ENCODE data around the gene FRMD3. TPM values are rescaled to one million over a fixed set of nuclear protein-coding genes. Genes with fewer than 3 reads are reported as not detected.

FRMD3 gene
- total and polyA plus RNA-seq, 7 donors, result 8.5 to 182 (median 38.7) TPM

- Histone ChIP-seq H3K9me3 (no peaks in the 10 kb centered on the region), H3K27ac (no peak overlapping the region), H3K4me1 (no peaks in the 10 kb centered on the region), H3K27me3 (ENCODE audit: insufficient read depth in 3 of 3, low read length in 2 of 3) (no peaks in the 10 kb centered on the region), H3K4me3 (no peak overlapping the region), H3K36me3 (ENCODE audit: insufficient read depth in 1 of 2, low read depth in 1 of 2) (no peaks in the 10 kb centered on the region)
- no peak for TF ChIP-seq CTCF (IDR thresholded peaks at IDR 0.05)
- intact Hi-C loops (cut with DNase I), result no loop called here
- 89 to 95% (median 94%) methylated on average over 2 of the region's 2 CpGs for WGBS, 3 donors
- ATAC-seq (no peak), DNase-seq (no peak)
These were observed 82.0 kb downstream of the FRMD3 start for GRCh38 chr9:83456226-83456625.

DNA sequence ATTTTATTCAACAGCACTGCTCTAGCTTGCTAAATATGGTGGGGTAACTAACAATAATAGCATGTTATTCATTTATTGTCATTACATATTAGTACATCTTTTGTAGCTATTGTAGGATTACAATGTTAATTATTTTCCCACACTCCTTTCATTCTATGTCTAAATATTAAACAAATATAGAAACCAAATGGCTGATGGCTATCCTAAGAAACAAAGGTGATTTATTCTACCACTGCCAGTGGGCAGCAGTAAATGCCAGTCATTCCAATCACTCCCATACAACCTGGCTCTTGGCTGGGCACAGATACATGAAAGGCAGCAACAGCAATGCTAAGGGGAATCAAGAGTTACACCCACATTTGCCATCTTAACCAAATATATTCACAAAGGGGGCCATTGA lies 84.1 kb downstream of the FRMD3 start:
- Histone ChIP-seq H3K4me3 (no peak overlapping the region), H3K4me1 (no peaks in the 10 kb centered on the region), H3K36me3 (ENCODE audit: insufficient read depth in 1 of 2, low read depth in 1 of 2) (no peaks in the 10 kb centered on the region), H3K9me3 (no peaks in the 10 kb centered on the region), H3K27ac (no peak overlapping the region), H3K27me3 (ENCODE audit: insufficient read depth in 3 of 3, low read length in 2 of 3) (no peaks in the 10 kb centered on the region)
- TF ChIP-seq CTCF (IDR thresholded peaks at IDR 0.05), result no peak
- intact Hi-C loops (cut with DNase I), result no loop called here
- DNase-seq (no peak), ATAC-seq (no peak)

DNA sequence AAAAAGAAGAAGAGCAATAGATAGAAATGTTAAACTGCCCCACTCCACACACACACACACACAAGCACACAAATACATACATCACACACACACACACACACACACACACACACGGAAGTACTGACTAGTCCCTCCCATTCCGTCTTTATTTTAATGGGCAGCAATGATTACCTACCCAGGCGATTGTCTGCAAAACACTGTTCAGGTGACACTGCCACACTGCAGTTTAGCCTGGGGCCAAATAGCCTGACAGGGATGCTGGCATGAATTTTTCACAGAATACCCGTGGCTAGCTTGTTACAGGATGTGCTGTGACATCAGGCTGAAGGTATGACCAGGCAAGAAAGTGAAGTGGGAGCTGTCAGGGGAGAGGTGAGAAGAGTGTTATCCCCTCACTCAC lies 86.9 kb downstream of the FRMD3 start:
- Histone ChIP-seq H3K4me1 (no peaks in the 10 kb centered on the region), H3K9me3 (no peaks in the 10 kb centered on the region), H3K36me3 (ENCODE audit: insufficient read depth in 1 of 2, low read depth in 1 of 2) (no peaks in the 10 kb centered on the region), H3K27me3 (ENCODE audit: insufficient read depth in 3 of 3, low read length in 2 of 3) (no peaks in the 10 kb centered on the region), H3K4me3 (no peak overlapping the region), H3K27ac (no peak overlapping the region)
- TF ChIP-seq CTCF (IDR thresholded peaks at IDR 0.05), result no peak
- 72 to 85% (median 74%) methylated on average over 4 of the region's 4 CpGs for WGBS, 3 donors
- intact Hi-C loops (cut with DNase I), result no loop called here
- ATAC-seq (no peak), DNase-seq (no peak)

DNA sequence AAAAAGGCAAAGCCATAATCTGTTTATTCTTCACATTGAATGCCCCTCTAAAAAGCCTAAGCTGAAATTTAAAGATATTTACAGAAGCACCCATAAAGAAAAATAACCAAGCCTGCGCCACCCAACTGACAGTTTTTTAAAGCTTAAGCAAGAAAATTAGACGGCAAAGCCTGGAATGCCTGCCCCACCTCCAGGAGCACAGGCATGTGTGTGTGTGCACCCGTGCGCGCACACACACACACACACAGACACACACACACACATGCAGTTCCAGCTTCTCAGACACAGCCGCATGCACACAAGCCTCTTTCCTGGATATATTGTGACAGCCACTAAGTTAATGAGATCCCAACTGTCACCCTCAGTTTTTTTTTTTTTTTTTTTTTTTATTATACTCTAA lies 88.2 kb downstream of the FRMD3 start:
- no peak for TF ChIP-seq CTCF (IDR thresholded peaks at IDR 0.05)
- Histone ChIP-seq H3K36me3 (ENCODE audit: insufficient read depth in 1 of 2, low read depth in 1 of 2) (no peaks in the 10 kb centered on the region), H3K4me3 (no peak overlapping the region), H3K4me1 (no peaks in the 10 kb centered on the region), H3K27ac (no peak overlapping the region), H3K9me3 (no peaks in the 10 kb centered on the region), H3K27me3 (ENCODE audit: insufficient read depth in 3 of 3, low read length in 2 of 3) (no peaks in the 10 kb centered on the region)
- intact Hi-C loops (cut with DNase I), result no loop called here
- ATAC-seq (no peak), DNase-seq (no peak)
- WGBS, 3 donors, result 60 to 72% (median 64%) methylated on average over 6 of the region's 6 CpGs

GRCh38 chr9:83449166-83449565 lies 89.0 kb downstream of the FRMD3 start:
- TF ChIP-seq CTCF (IDR thresholded peaks at IDR 0.05), result no peak
- no peaks in the 10 kb centered on the region for H3K36me3 ChIP-seq (ENCODE audit: insufficient read depth in 1 of 2, low read depth in 1 of 2)
- no peak overlapping the region for H3K27ac ChIP-seq
- H3K9me3 ChIP-seq, result no peaks in the 10 kb centered on the region
- ATAC-seq (no peak), DNase-seq (no peak)
- H3K4me1 ChIP-seq, result no peaks in the 10 kb centered on the region
- intact Hi-C loops (cut with DNase I), result no loop called here
- no peaks in the 10 kb centered on the region for H3K27me3 ChIP-seq (ENCODE audit: insufficient read depth in 3 of 3, low read length in 2 of 3)
- H3K4me3 ChIP-seq, result no peak overlapping the region
- 51 to 62% (median 57%) methylated on average over 5 of the region's 5 CpGs for WGBS, 3 donors
